Pancreas (tissue), 10 donors: ENCODE results near the gene HCAR3. TPM values are rescaled to one million over a fixed set of nuclear protein-coding genes. Genes with fewer than 3 reads are reported as not detected.
A peak's percentile ranks its signal among the peaks of the same experiment; 100 is the strongest.
"Not testable (repeated sequence)": the region's sequence is repeated elsewhere in the genome, so short reads cannot be mapped to it uniquely, and the experiment has no call there.

Experiments
- ATAC-seq, 4 donors: fragments of 200-7000 bp; cut with Tn5 transposase; one replicate each; pipeline versions ENCODE4 v1.8.0 to v1.9.1; 2020; ENCODE audit warnings: mild to moderate bottlenecking in 4 of 4, moderate library complexity in 4 of 4
- DNase-seq, 6 donors: peaks; one replicate each; pipeline ENCODE4 v3.0.0-alpha.2; 2020
- FAIRE-seq: peaks from 2 replicates; lab custom pipeline; 2012; peaks lifted over from hg19 to GRCh38; lab: Jason Lieb, UNC
- H3K27ac ChIP-seq, 4 donors: fragments of 200-600 bp; sonication (generic); 1 replicate in 3 of 4; 2 replicates in 1 of 4; pipeline versions ENCODE4 v1.5.0 to v1.8.0; 2020
- H3K27me3 ChIP-seq, 4 donors: fragments of 200-600 bp; one replicate each; pipeline ENCODE4 v1.8.0; 2021
- H3K36me3 ChIP-seq, 3 donors: fragments of 200-600 bp; sonication (generic) in 1 of 3; one replicate each; pipeline versions ENCODE4 v1.5.0 to v1.8.0; 2020 to 2021
- H3K4me1 ChIP-seq, 3 donors: fragments of 200-600 bp; one replicate each; pipeline ENCODE4 v1.8.0; 2021
- H3K4me3 ChIP-seq, 4 donors: fragments of 200-600 bp; sonication (generic) in 2 of 4; one replicate each; pipeline versions ENCODE4 v1.5.0 to v1.8.0; 2020 to 2021
- H3K9me3 ChIP-seq, 4 donors: fragments of 200-600 bp; one replicate each; pipeline ENCODE4 v1.8.0; 2021
- CTCF ChIP-seq, 4 donors: fragments of 200-600 bp; sonication (generic) in 3 of 4; IDR thresholded peaks; one replicate each; pipeline versions ENCODE4 v1.5.0 to v1.8.0; 2021; ENCODE audit warnings: antibody characterized with exemption in 4 of 4
- WGBS, 2 donors: extraction: QIAGEN DNeasy Blood & Tissue Kit; methylation state at CpG; one replicate each; pipeline ENCODE4 v1.1.7; 2013; 5-methylcytosine and 5-hydroxymethylcytosine counted together
- intact Hi-C, 3 donors: fragments of 100-400 bp; cut with DNase I; formaldehyde crosslinking; loops; one replicate each; pipeline versions ENCODE4 v1.11.1 to v1.14.2; 2022
- polyA plus RNA-seq, 2 donors: library from polyadenylated mRNA; stranded (reverse); fragments of 200-250 nt; gene quantifications; one replicate each; pipeline ENCODE4 v1.2.3, GENCODE V29; 2013
- total RNA-seq, 6 donors: library from RNA; stranded (reverse); fragmentation: NEBNext Ultra II Directional in 4 of 6; extraction: Animal tissue kit (Norgen Biotek cat#: 25700) in 4 of 6; gene quantifications; one replicate each; pipeline versions ENCODE4 v1.2.1 to v1.2.4, GENCODE V29; 2021 to 2023
- donor health status: healthy with polysubstance abuse.
- donor health status: DM: no; HTN: no; CAD: no; lungs with moderate emphysema.
- donor health status: DM: no; HTN: no; CAD: no.
- donor health status: control.
- donor health status: control.
- donor health status: Bipolar disorder and iron deficiency.
- donor health status: DM: yes; HTN: yes; CAD: no.
- donor health status: DM: no; HTN: no; CAD: no.
- donor health status: DM: no; HTN: no; CAD: no.
- donor health status: DM: yes; HTN: yes; CAD: no.

HCAR3 gene
- total RNA-seq: under 1 TPM in 3 of 6 donors, not detected in 3; 0.12 to 0.49 (median 0.22) TPM
- polyA plus RNA-seq: not detected

- H3K27me3 ChIP-seq, DNase-seq, FAIRE-seq, H3K9me3 ChIP-seq, H3K4me3 ChIP-seq, H3K4me1 ChIP-seq, intact Hi-C loops, H3K27ac ChIP-seq, H3K36me3 ChIP-seq: not testable (repeated sequence)
- peak in 1 of 4 donors; percentile 40 for ATAC-seq
- WGBS, 2 donors: 64 to 68% methylated on average over 10 of the region's 10 CpGs
Observed at GRCh38 chr12:122716658-122717057, at the start of gene HCAR3. Gene HCAR3, minus strand, starts transcription at chr12:122716811. Its CDS starts 74 bp downstream, at chr12:122716737.

GRCh38 chr12:122757568-122757967, 41.0 kb upstream of the HCAR3 start:
- no peak for FAIRE-seq
- WGBS, 2 donors: 78 to 85% methylated on average over 1 of the region's 1 CpG
- H3K27me3 ChIP-seq: no peaks in the 10 kb centered on the region
- no peak overlapping the region for H3K27ac ChIP-seq
- H3K9me3 ChIP-seq: no peaks in the 10 kb centered on the region
- H3K36me3 ChIP-seq: peaks cover 0 to 7% (median 0%) of the 10 kb centered on the region in 3 donors
- intact Hi-C loops: no loop called here
- no peak for TF ChIP-seq CTCF (IDR thresholded peaks at IDR 0.05)
- H3K4me3 ChIP-seq: no peak overlapping the region
- DNase-seq: no peak
- no peak for ATAC-seq
- H3K4me1 ChIP-seq: peaks cover 5 to 10% (median 8%) of the 10 kb centered on the region in 3 donors

- no peak for DNase-seq
- no peaks in the 10 kb centered on the region for H3K36me3 ChIP-seq
- intact Hi-C loops: no loop called here
- H3K27ac ChIP-seq: no peak overlapping the region
- FAIRE-seq: no peak
- 90 to 94% methylated on average over 1 of the region's 1 CpG for WGBS, 2 donors
- H3K4me3 ChIP-seq: no peak overlapping the region
- no peaks in the 10 kb centered on the region for H3K9me3 ChIP-seq
- no peak for TF ChIP-seq CTCF (IDR thresholded peaks at IDR 0.05)
- ATAC-seq: no peak
- no peaks in the 10 kb centered on the region for H3K27me3 ChIP-seq
- peaks cover 5 to 10% (median 8%) of the 10 kb centered on the region in 3 donors for H3K4me1 ChIP-seq
Observed at GRCh38 chr12:122754790-122755189, 38.2 kb upstream of the HCAR3 start.

GRCh38 chr12:122753319-122753650, 36.7 kb upstream of the HCAR3 start:
- peak overlapping the region in 1 of 4 donors; percentile 65 for H3K27ac ChIP-seq
- no peak for FAIRE-seq
- TF ChIP-seq CTCF (IDR thresholded peaks at IDR 0.05): no peak
- intact Hi-C loops: no loop called here
- H3K4me1 ChIP-seq: peaks cover 5 to 10% (median 8%) of the 10 kb centered on the region in 3 donors
- H3K9me3 ChIP-seq: no peaks in the 10 kb centered on the region
- 2% methylated on average over 5 of the region's 5 CpGs for WGBS, 2 donors
- no peaks in the 10 kb centered on the region for H3K36me3 ChIP-seq
- H3K27me3 ChIP-seq: no peaks in the 10 kb centered on the region
- no peak for DNase-seq
- ATAC-seq: peak in 2 of 4 donors; percentile 3 to 7
- peak overlapping the region; percentile 66 to 96 (median 84) for H3K4me3 ChIP-seq

- H3K27ac ChIP-seq: peak within 1 kb of the TSS; percentile 65 to 76 (median 66)
- intact Hi-C loops: no loop called here
Observed at GRCh38 chr12:122752464-122753318, 36.1 kb upstream of the HCAR3 start, which contains the start of gene DENR. Gene DENR, plus strand, starts transcription at chr12:122752824. Its CDS starts 878 bp downstream, at chr12:122753702.

GRCh38 chr12:122750781-122751515, 34.3 kb upstream of the HCAR3 start:
- H3K4me3 ChIP-seq, H3K4me1 ChIP-seq, FAIRE-seq, ATAC-seq, intact Hi-C loops, H3K9me3 ChIP-seq, H3K27ac ChIP-seq, H3K27me3 ChIP-seq, H3K36me3 ChIP-seq, DNase-seq: not testable (repeated sequence)
- WGBS, 2 donors: 73 to 74% methylated on average over 17 of the region's 17 CpGs

More at GRCh38 chr12:122752464-122753318, 36.1 kb upstream of the HCAR3 start, which contains the start of gene DENR:
- Histone ChIP-seq H3K36me3 (no peaks in the 10 kb centered on the region), H3K9me3 (no peaks in the 10 kb centered on the region), H3K27me3 (no peaks in the 10 kb centered on the region), H3K4me3 (peak within 1 kb of the TSS; percentile 66 to 96 (median 84)), H3K4me1 (peaks cover 5 to 10% (median 8%) of the 10 kb centered on the region in 3 donors)
- WGBS, 2 donors: 0% methylated on average over 60 to 73 of the region's 73 CpGs
- FAIRE-seq (no peak), ATAC-seq (peak; percentile 98 to 100 (median 99)), DNase-seq (peak; percentile 98 to 100 (median 100))
- peak; percentile 47 to 65 (median 53) for TF ChIP-seq CTCF (IDR thresholded peaks at IDR 0.05)
